HCT116 (cell line): Measurements from ENCODE around the gene DNAJC1. TPM values are rescaled to one million over a fixed set of nuclear protein-coding genes. Genes with fewer than 3 reads are reported as not detected.
"Not testable (repeated sequence)": the region's sequence is repeated elsewhere in the genome, so short reads cannot be mapped to it uniquely, and the experiment has no call there.

Source experiments
- ATAC-seq: fragments of 200-7000 bp; cut with Tn5 transposase; 2 replicates; pipeline ENCODE4 v1.9.1; 2020; ENCODE audit warnings: mild to moderate bottlenecking, moderate library complexity
- BruUV-seq: library from RNA; stranded (reverse); fragments of 400-500 nt; replicated peaks from 2 replicates; lab custom pipeline; 2021; lab: Mats Ljungman, UMichigan
- CTCF ChIA-PET: fragments of 300-600 bp; sonication (Branson Sonifier 250); formaldehyde crosslinking; loops from one replicate; lab custom pipeline; 2021; ENCODE audit warnings: antibody characterized with exemption; lab: Charles Lee
- POLR2A ChIA-PET: fragments of 300-600, 350-600 bp; sonication (Branson Sonifier 250); formaldehyde crosslinking; loops from one replicate; lab custom pipeline; 2021; ENCODE audit warnings: antibody characterized with exemption; lab: Charles Lee
- RAD21 ChIA-PET, 2 experiments: fragments of 300-600 bp; sonication (Branson Sonifier 250); formaldehyde crosslinking; loops; one replicate each; lab custom pipeline; 2023; ENCODE audit warnings: low total read pairs in 2 of 2; ENCODE audit not compliant: uncharacterized antibody in 2 of 2, unreplicated experiment in 2 of 2, low non-redundant PET in 1 of 2; lab: Charles Lee
- DNase-seq: peaks from one replicate; pipeline ENCODE4 v3.0.0-alpha.2; 2010; ENCODE audit warnings: low read depth, low spot score
- H2AFZ ChIP-seq: fragments of 200-600 bp; shearing (Covaris generic), sonication (generic); 2 replicates; pipeline ENCODE4 v1.6.1; 2017; ENCODE audit warnings: low read depth, mixed run types, mixed read lengths, antibody characterized with exemption, low read length; ENCODE audit not compliant: poor library complexity, severe bottlenecking
- H3K27ac ChIP-seq: 2 replicates; pipeline ENCODE4 v1.5.1; 2012; ENCODE audit warnings: low read depth, low read length
- H3K27me3 ChIP-seq: fragments of 200-600 bp; sonication (generic); 2 replicates; pipeline ENCODE4 v1.6.1; 2016; ENCODE audit warnings: mixed run types, low read length, mixed read lengths; ENCODE audit not compliant: insufficient read depth
- H3K36me3 ChIP-seq, 2 experiments: fragments of 200-500 bp in 1 of 2; fragments of 200-600 bp in 1 of 2; sonication (Bioruptor generic) in 1 of 2; sonication (generic) in 1 of 2; 2 replicates each; pipeline versions ENCODE4 v1.5.1 to v1.6.1; 2014 to 2016; ENCODE audit warnings: low read length in 2 of 2, inconsistent platforms in 1 of 2, mixed read lengths in 1 of 2, mixed run types in 1 of 2; ENCODE audit not compliant: insufficient read depth in 2 of 2, control insufficient read depth in 1 of 2
- H3K4me1 ChIP-seq, 2 experiments: fragments of 200-600 bp in 1 of 2; sonication (generic) in 1 of 2; 2 replicates each; pipeline versions ENCODE4 v1.5.1 to v1.6.1; 2012 to 2017; ENCODE audit warnings: low read length in 2 of 2, inconsistent platforms in 1 of 2, mild to moderate bottlenecking in 1 of 2, mixed read lengths in 1 of 2, mixed run types in 1 of 2, moderate library complexity in 1 of 2; ENCODE audit not compliant: insufficient read depth in 2 of 2, control insufficient read depth in 1 of 2
- H3K4me2 ChIP-seq: fragments of 200-600 bp; sonication (generic); 2 replicates; pipeline ENCODE4 v1.6.1; 2017; ENCODE audit warnings: mixed run types, low read length, mixed read lengths
- H3K4me3 ChIP-seq, 2 experiments: fragments of 200-600 bp in 1 of 2; sonication (generic) in 1 of 2; replicated peaks in 1 of 2; 2 replicates each; pipeline ENCODE4 v1.5.1; 2011 to 2016; ENCODE audit warnings: low read length in 2 of 2, control low read depth in 1 of 2, low read depth in 1 of 2, mild to moderate bottlenecking in 1 of 2, mixed read lengths in 1 of 2, mixed run types in 1 of 2
- H3K79me2 ChIP-seq: fragments of 200-600 bp; sonication (generic); 2 replicates; pipeline ENCODE4 v1.6.1; 2017; ENCODE audit warnings: mild to moderate bottlenecking, mixed run types, low read length, moderate library complexity, mixed read lengths; ENCODE audit not compliant: insufficient read depth
- H3K9ac ChIP-seq: fragments of 200-600 bp; sonication (generic); 2 replicates; pipeline ENCODE4 v1.6.1; 2016; ENCODE audit warnings: low read length, mixed read lengths
- H3K9me2 ChIP-seq: fragments of 200-600 bp; sonication (generic), shearing (Covaris generic); 2 replicates; pipeline ENCODE4 v1.6.1; 2017; ENCODE audit warnings: mixed run types, mild to moderate bottlenecking, moderate library complexity; ENCODE audit not compliant: insufficient read depth
- H3K9me3 ChIP-seq, 2 experiments: fragments of 200-500 bp in 1 of 2; fragments of 200-600 bp in 1 of 2; sonication (Bioruptor generic) in 1 of 2; sonication (generic) in 1 of 2; 2 replicates each; pipeline ENCODE4 v1.6.1; 2014 to 2017; ENCODE audit warnings: low read length in 2 of 2, mixed read lengths in 2 of 2, inconsistent platforms in 1 of 2, low read depth in 1 of 2, mild to moderate bottlenecking in 1 of 2, mixed run types in 1 of 2, moderate library complexity in 1 of 2; ENCODE audit not compliant: control insufficient read depth in 1 of 2, insufficient read depth in 1 of 2
- H4K20me1 ChIP-seq: fragments of 200-600 bp; sonication (generic), shearing (Covaris generic); 2 replicates; pipeline ENCODE4 v1.6.1; 2017; ENCODE audit warnings: mixed run types, mild to moderate bottlenecking, moderate library complexity; ENCODE audit not compliant: insufficient read depth
- CBX3 ChIP-seq: IDR thresholded peaks from 2 replicates; pipeline ENCODE4 v1.6.1; 2012; ENCODE audit warnings: low read depth
- EZH2 ChIP-seq: fragments of 200-600 bp; sonication (generic); IDR thresholded peaks from 2 replicates; pipeline ENCODE4 v1.6.1; 2017; ENCODE audit warnings: antibody characterized with exemption, mixed run types
- POLR2A ChIP-seq: IDR thresholded peaks from 2 replicates; pipeline ENCODE4 v1.7.0; 2011; ENCODE audit warnings: borderline replicate concordance; ENCODE audit not compliant: insufficient read depth, insufficient read length; ENCODE audit errors: extremely low read depth
- REST ChIP-seq: IDR thresholded peaks from 2 replicates; pipeline ENCODE4 v1.6.1; 2012; ENCODE audit warnings: low read depth
- SIN3A ChIP-seq: IDR thresholded peaks from 2 replicates; pipeline ENCODE4 v1.6.1; 2012; ENCODE audit warnings: low read depth
- SRF ChIP-seq: IDR thresholded peaks from 2 replicates; pipeline ENCODE4 v1.6.1; 2012; ENCODE audit warnings: low read depth
- ZNF274 ChIP-seq: fragments of 200-500 bp; sonication (Bioruptor generic); IDR thresholded peaks from 2 replicates; pipeline ENCODE4 v1.6.1; 2014; ENCODE audit warnings: mild to moderate bottlenecking, low read depth, low read length, inconsistent platforms
- intact Hi-C: fragments of 100-400 bp; cut with micrococcal nuclease; formaldehyde crosslinking; loops from 2 replicates; pipeline ENCODE4 v1.10.0; 2022
- total RNA-seq: library from RNA; stranded (reverse); gene quantifications from one replicate; pipeline ENCODE4 v1.2.1, GENCODE V29; 2021; ENCODE audit not compliant: unreplicated experiment
- TF ChIP-seq, protein P1 (sequence below), 3 experiments: fragments of 200-600 bp in 1 of 3; sonication (generic) in 1 of 3; IDR thresholded peaks in 2 of 3; conservative IDR thresholded peaks in 1 of 3; 2 replicates each; pipeline ENCODE4 v1.5.1; 2012 to 2017; ENCODE audit warnings: low read depth in 2 of 3, low read length in 2 of 3, antibody characterized with exemption in 1 of 3, borderline replicate concordance in 1 of 3, control low read depth in 1 of 3, mild to moderate bottlenecking in 1 of 3, mixed read lengths in 1 of 3, mixed run types in 1 of 3, moderate library complexity in 1 of 3; ENCODE audit not compliant: insufficient read depth in 1 of 3
- TF ChIP-seq, protein P2 (sequence below): IDR thresholded peaks from 2 replicates; pipeline ENCODE4 v1.6.1; 2012

DNAJC1 gene
- total RNA-seq, 1 experiment from 2014 or later: 17.9 TPM

DNA sequence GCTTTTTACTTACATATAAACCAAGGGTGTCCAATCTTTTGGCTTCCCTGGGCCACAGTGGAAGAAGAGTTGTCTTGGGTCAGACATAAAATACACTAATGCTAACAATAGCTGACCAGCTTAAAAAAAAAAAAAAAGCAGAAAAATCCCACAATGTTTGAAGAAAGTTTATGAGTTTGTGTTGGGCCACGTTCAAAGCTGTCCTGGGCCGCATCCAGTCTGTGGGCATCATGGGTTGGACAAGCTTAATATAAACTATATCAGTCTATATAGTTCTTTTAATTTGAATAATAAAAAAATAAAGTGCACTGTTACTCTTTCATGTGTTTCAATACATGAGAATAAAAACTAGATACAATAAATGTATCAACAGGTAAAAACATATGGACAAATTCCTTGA is 179.9 kb downstream of the DNAJC1 start (continued):
- TF ChIP-seq, protein P1, sequence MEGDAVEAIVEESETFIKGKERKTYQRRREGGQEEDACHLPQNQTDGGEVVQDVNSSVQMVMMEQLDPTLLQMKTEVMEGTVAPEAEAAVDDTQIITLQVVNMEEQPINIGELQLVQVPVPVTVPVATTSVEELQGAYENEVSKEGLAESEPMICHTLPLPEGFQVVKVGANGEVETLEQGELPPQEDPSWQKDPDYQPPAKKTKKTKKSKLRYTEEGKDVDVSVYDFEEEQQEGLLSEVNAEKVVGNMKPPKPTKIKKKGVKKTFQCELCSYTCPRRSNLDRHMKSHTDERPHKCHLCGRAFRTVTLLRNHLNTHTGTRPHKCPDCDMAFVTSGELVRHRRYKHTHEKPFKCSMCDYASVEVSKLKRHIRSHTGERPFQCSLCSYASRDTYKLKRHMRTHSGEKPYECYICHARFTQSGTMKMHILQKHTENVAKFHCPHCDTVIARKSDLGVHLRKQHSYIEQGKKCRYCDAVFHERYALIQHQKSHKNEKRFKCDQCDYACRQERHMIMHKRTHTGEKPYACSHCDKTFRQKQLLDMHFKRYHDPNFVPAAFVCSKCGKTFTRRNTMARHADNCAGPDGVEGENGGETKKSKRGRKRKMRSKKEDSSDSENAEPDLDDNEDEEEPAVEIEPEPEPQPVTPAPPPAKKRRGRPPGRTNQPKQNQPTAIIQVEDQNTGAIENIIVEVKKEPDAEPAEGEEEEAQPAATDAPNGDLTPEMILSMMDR (IDR thresholded peaks at IDR 0.05 in 2 of 3, conservative IDR thresholded peaks at IDR 0.05 in 1 of 3; ENCODE audit: borderline replicate concordance in 1 of 3, insufficient read depth in 1 of 3, low read depth in 2 of 3, low read length in 2 of 3): no peak
- TF ChIP-seq POLR2A: no peak
- no peak for TF ChIP-seq CBX3
- no peak for TF ChIP-seq ZNF274
- TF ChIP-seq, all 23 proteins: peak for 0

DNA sequence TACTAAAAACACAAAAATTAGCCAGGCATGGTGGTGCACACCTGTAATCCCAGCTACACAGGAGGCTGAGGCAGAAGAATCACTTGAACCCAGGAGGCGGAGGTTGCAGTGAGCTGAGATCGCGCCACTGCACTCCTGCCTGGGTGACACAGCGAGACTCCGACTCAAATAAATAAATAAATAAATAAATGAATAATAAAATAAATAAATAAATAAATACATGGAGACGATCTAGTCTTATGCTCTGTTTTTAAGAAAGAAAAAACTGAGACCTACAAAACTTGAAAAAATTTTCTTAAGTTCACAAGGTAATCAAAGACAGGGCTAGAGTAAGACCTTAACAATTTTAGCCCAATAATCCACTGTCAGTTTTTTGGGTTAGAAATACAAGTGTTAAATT is 181.3 kb downstream of the DNAJC1 start:
- POLR2A ChIA-PET, H3K36me3 ChIP-seq, CTCF ChIA-PET: not testable (repeated sequence)

DNA sequence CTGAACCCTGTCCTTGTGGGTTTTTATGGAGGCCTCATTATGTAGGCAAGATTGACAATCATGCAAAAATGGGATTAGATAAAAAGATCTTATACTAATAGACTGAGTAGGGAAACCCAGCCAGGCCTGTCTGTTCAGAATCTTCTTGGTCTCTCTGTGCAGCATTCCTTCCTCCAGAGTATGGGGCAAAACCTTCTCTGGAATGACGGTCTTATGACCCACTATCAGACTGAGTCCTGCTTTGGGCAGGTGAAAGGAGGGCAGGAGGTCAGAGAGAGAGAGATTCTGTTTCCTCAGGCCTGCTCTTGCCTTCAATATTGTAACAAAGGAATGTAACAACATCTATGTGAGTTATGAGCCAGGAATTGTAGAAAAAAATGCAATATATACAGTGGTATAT is 182.6 kb downstream of the DNAJC1 start:
- H3K9ac ChIP-seq: no peak overlapping the region
- CTCF ChIA-PET: no interaction called here
- TF ChIP-seq SRF (no peak), EZH2 (no peak), REST (no peak), SIN3A (no peak), ZNF274 (no peak), CBX3 (no peak)
- TF ChIP-seq, protein P2, sequence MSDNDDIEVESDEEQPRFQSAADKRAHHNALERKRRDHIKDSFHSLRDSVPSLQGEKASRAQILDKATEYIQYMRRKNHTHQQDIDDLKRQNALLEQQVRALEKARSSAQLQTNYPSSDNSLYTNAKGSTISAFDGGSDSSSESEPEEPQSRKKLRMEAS: no peak
- TF ChIP-seq, protein P1 (IDR thresholded peaks at IDR 0.05 in 2 of 3, conservative IDR thresholded peaks at IDR 0.05 in 1 of 3; ENCODE audit: borderline replicate concordance in 1 of 3, insufficient read depth in 1 of 3, low read depth in 2 of 3, low read length in 2 of 3): no peak

More for the DNA sequence above, 181.3 kb downstream of the DNAJC1 start:
- H3K27ac ChIP-seq, BruUV-seq, H3K9me2 ChIP-seq, ATAC-seq, H3K4me2 ChIP-seq, DNase-seq, H3K27me3 ChIP-seq, H3K4me3 ChIP-seq, H3K79me2 ChIP-seq, H3K4me1 ChIP-seq, RAD21 ChIA-PET, H2AFZ ChIP-seq, H4K20me1 ChIP-seq, H3K9me3 ChIP-seq, H3K9ac ChIP-seq: not testable (repeated sequence)
- intact Hi-C loops: loop anchor here (5.0 kb wide), 1 partner anchor 35 kb away; no protein-coding TSS in a partner anchor

More for the DNA sequence above, 182.6 kb downstream of the DNAJC1 start:
- ATAC-seq: no peak
- no peak overlapping the region for H2AFZ ChIP-seq
- no peak overlapping the region for H3K27ac ChIP-seq
- ChIA-PET RAD21 (no interaction called here), POLR2A (no interaction called here)
- H3K9me2 ChIP-seq: no peaks in the 10 kb centered on the region
- no peaks in the 10 kb centered on the region for H4K20me1 ChIP-seq
- intact Hi-C loops: loop anchor here (5.0 kb wide), 1 partner anchor 36 kb away; no protein-coding TSS in a partner anchor
- no peaks in the 10 kb centered on the region for H3K27me3 ChIP-seq
- H3K4me1 ChIP-seq: no peaks in the 10 kb centered on the region
- BruUV-seq: no TSS peak
- no peaks in the 10 kb centered on the region for H3K36me3 ChIP-seq
- no peak overlapping the region for H3K4me2 ChIP-seq
- H3K9me3 ChIP-seq: no peaks in the 10 kb centered on the region
- H3K79me2 ChIP-seq: no peaks in the 10 kb centered on the region
- H3K4me3 ChIP-seq: no peak overlapping the region
- DNase-seq: no peak
